Ovary (tissue), 9 donors: ENCODE results near the gene C1orf116. TPM values are rescaled to one million over a fixed set of nuclear protein-coding genes. Genes with fewer than 3 reads are reported as not detected.
"Not testable (repeated sequence)": the region's sequence is repeated elsewhere in the genome, so short reads cannot be mapped to it uniquely, and the experiment has no call there.

ENCODE experiments used
- DNase-seq, 5 donors: peaks; one replicate each; pipeline ENCODE4 v3.0.0-alpha.2; 2019 to 2020
- H3K27ac ChIP-seq, 2 donors: fragments of 200-600 bp; one replicate each; pipeline versions ENCODE4 v1.5.1 to v1.8.0; 2019 to 2022
- H3K27me3 ChIP-seq: fragments of 200-600 bp; one replicate; pipeline ENCODE4 v1.8.0; 2022
- H3K36me3 ChIP-seq: fragments of 200-600 bp; sonication (generic); one replicate; pipeline ENCODE4 v1.5.1; 2019
- H3K4me1 ChIP-seq: one replicate; pipeline ENCODE4 v1.8.1; 2013; ENCODE audit warnings: mild to moderate bottlenecking, moderate library complexity; ENCODE audit not compliant: insufficient read depth
- H3K4me3 ChIP-seq: fragments of 200-600 bp; sonication (generic); one replicate; pipeline ENCODE4 v1.5.1; 2017
- H3K9me3 ChIP-seq, 2 donors: fragments of 200-600 bp in 1 of 2; sonication (generic) in 1 of 2; one replicate each; pipeline versions ENCODE4 v1.5.1 to v1.8.1; 2013 to 2019; ENCODE audit warnings: mild to moderate bottlenecking in 1 of 2, moderate library complexity in 1 of 2
- EP300 ChIP-seq: sonication (generic); formaldehyde crosslinking; IDR thresholded peaks from one replicate; pipeline ENCODE4 v1.6.1; 2017; ENCODE audit warnings: antibody characterized with exemption
- POLR2A ChIP-seq: fragments of 450-650 bp; IDR thresholded peaks from one replicate; pipeline ENCODE4 v1.6.1; 2017; ENCODE audit warnings: antibody characterized with exemption, mild to moderate bottlenecking, moderate library complexity
- WGBS, 3 donors: extraction: QIAGEN DNeasy Blood & Tissue Kit in 1 of 3; methylation state at CpG; one replicate each; pipeline versions ENCODE4 v1.1.5 to v1.1.7; 2013 to 2017; 5-methylcytosine and 5-hydroxymethylcytosine counted together
- intact Hi-C, 4 donors: fragments of 100-400 bp; cut with DNase I; formaldehyde crosslinking; loops; one replicate each; pipeline versions ENCODE4 v1.11.0 to v1.15.1; 2022 to 2023
- polyA plus RNA-seq, 2 donors: library from polyadenylated mRNA; stranded (reverse); fragments of 200-250 nt in 1 of 2; fragments of 350-450 nt in 1 of 2; fragmentation: Illumina TruSeq in 1 of 2; extraction: RNeasy Lipid Tissue Mini Kit (QIAGEN cat#74804) in 1 of 2; gene quantifications; one replicate each; pipeline ENCODE4 v1.2.3, GENCODE V29; 2013 to 2014
- total RNA-seq, 7 donors: library from RNA; depleted of rRNA in 2 of 7; stranded (reverse); fragments of >200 nt in 2 of 7; fragmentation: NEBNext Ultra II Directional in 3 of 7; extraction: Animal tissue kit (Norgen Biotek cat#: 25700) in 3 of 7; gene quantifications; one replicate each; pipeline versions ENCODE4 v1.1.0 to v1.2.4, GENCODE V29; 2016 to 2023
- TF ChIP-seq, protein P1 (sequence below), 3 donors: fragments of 450-650 bp in 2 of 3; fragments of 200-600 bp in 1 of 3; IDR thresholded peaks; one replicate each; pipeline versions ENCODE4 v1.5.1 to v1.8.0; 2016 to 2022; ENCODE audit warnings: antibody characterized with exemption in 3 of 3, mild to moderate bottlenecking in 1 of 3
- donor health status: DM: no; HTN: no; CAD: no; lungs with moderate emphysema.
- donor health status: DM: no; HTN: no; CAD: no.
- donor health status: Bipolar disorder and iron deficiency.
- donor health status: DM: yes; HTN: yes; CAD: no.
- donor health status: DM: no; HTN: no; CAD: no.
- donor health status: DM: yes; HTN: yes; CAD: no.

The C1orf116 gene
- total and polyA plus RNA-seq, 9 donors, result 0.02 to 1.6 (median 0.36) TPM; not detected in 2

DNA sequence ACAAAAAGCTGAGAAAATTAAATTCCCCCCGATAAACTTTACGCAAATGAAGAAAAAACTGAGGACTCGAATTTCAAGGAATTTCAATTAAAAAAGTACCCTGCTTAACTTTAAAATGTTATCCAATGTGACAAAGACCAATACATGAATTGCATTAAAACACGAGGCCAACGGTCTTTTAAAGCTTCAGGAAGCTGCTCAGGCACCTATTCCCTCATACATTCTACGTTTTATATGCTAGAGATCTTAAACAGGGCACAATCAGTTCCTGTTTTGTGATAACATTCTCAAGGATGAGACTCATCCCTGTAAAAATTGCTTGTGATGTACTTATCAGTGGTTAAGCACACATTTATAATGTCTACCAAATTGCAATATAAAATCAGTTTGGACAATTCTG is 15.5 kb upstream of the C1orf116 start:
- no peak overlapping the region for H3K4me3 ChIP-seq
- intact Hi-C loops, result loop anchor here in 1 of 4 donors (10.0 kb wide), 1 partner anchor 357 kb away; no protein-coding TSS in a partner anchor
- no peaks in the 10 kb centered on the region for H3K36me3 ChIP-seq
- WGBS, 3 donors, result 68 to 77% (median 75%) methylated on average over 6 of the region's 6 CpGs
- no peak overlapping the region for H3K27ac ChIP-seq
- no peak for DNase-seq
- TF ChIP-seq POLR2A (no peak), EP300 (no peak)
- TF ChIP-seq, protein P1, sequence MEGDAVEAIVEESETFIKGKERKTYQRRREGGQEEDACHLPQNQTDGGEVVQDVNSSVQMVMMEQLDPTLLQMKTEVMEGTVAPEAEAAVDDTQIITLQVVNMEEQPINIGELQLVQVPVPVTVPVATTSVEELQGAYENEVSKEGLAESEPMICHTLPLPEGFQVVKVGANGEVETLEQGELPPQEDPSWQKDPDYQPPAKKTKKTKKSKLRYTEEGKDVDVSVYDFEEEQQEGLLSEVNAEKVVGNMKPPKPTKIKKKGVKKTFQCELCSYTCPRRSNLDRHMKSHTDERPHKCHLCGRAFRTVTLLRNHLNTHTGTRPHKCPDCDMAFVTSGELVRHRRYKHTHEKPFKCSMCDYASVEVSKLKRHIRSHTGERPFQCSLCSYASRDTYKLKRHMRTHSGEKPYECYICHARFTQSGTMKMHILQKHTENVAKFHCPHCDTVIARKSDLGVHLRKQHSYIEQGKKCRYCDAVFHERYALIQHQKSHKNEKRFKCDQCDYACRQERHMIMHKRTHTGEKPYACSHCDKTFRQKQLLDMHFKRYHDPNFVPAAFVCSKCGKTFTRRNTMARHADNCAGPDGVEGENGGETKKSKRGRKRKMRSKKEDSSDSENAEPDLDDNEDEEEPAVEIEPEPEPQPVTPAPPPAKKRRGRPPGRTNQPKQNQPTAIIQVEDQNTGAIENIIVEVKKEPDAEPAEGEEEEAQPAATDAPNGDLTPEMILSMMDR (IDR thresholded peaks at IDR 0.05), result no peak
- peaks cover 7% of the 10 kb centered on the region for H3K4me1 ChIP-seq
- no peaks in the 10 kb centered on the region for H3K27me3 ChIP-seq
- H3K9me3 ChIP-seq, result no peaks in the 10 kb centered on the region

DNA sequence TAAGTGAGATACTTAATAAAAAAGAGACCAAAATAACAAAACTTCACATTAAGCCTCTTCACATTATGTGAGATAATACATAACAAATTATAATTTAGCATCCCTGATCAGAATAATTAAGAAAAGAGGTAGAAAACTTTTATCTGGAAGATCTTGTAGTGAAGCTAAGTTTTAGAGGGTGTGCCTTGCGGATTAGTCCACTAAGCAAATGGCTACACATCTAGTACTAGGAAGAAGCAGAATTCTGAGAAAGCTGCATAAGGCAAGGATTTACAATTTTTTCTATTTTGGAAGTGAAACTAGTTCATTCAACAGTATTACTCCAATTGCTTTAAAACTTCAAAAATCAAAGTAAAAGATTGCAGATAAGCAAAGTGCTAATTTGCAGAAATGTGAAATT is 14.9 kb upstream of the C1orf116 start:
- Histone ChIP-seq H3K36me3 (no peaks in the 10 kb centered on the region), H3K27me3 (no peaks in the 10 kb centered on the region), H3K9me3 (no peaks in the 10 kb centered on the region), H3K4me1 (peaks cover 7% of the 10 kb centered on the region), H3K4me3 (no peak overlapping the region), H3K27ac (no peak overlapping the region)
- TF ChIP-seq POLR2A (no peak), EP300 (no peak)
- TF ChIP-seq, protein P1 (IDR thresholded peaks at IDR 0.05), result no peak
- no peak for DNase-seq
- intact Hi-C loops, result loop anchor here in 1 of 4 donors (10.0 kb wide), 1 partner anchor 357 kb away; no protein-coding TSS in a partner anchor
- WGBS, 3 donors, result 90 to 96% (median 94%) methylated on average over 1 of the region's 1 CpG

DNA sequence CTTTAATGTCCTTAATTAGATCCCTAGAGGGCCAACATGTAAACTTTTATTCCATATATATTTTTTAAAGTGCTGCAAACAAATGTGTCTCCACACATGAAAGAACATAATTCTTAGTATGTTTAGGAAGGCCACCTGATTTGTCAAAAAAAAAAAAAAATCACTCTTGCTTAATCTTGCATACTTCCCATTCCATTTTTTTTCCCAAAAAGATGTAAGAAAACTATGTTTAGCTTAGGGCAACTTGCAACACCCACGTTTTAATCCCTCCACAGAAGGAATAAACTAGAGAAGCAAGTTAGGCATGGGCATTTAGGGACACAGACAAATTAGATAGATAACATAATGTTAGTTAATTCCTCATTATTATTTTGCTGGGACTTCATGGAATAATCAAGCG is 12.9 kb upstream of the C1orf116 start:
- no peaks in the 10 kb centered on the region for H3K4me1 ChIP-seq
- H3K9me3 ChIP-seq, result no peaks in the 10 kb centered on the region
- no peaks in the 10 kb centered on the region for H3K27me3 ChIP-seq
- intact Hi-C loops, result loop anchor here in 1 of 4 donors (10.0 kb wide), 1 partner anchor 359 kb away; no protein-coding TSS in a partner anchor
- no peak for DNase-seq
- no peak overlapping the region for H3K27ac ChIP-seq
- no peak overlapping the region for H3K4me3 ChIP-seq
- no peaks in the 10 kb centered on the region for H3K36me3 ChIP-seq
- WGBS, 3 donors, result 57 to 66% (median 61%) methylated on average over 2 of the region's 2 CpGs
- TF ChIP-seq, protein P1 (IDR thresholded peaks at IDR 0.05), result no peak
- TF ChIP-seq POLR2A (no peak), EP300 (no peak)

DNA sequence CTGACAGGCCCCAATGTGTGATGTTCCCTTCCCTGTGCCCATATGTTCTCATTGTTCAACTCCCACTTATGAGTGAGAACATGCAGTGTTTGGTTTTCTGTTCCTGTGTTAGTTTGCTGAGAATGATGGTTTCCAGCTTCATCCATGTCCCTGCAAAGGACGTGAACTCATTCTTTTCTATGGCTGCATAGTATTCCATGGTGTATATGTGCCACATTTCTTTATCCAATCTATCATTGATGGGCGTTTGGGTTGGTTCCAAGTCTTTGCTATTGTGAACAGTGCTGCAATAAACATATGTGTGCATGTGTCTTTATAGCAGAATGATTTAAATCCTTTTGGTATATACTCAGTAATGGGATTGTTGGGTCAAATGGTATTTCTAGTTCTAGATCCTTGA is 8.8 kb upstream of the C1orf116 start:
- H3K4me3 ChIP-seq, H3K4me1 ChIP-seq, H3K36me3 ChIP-seq, DNase-seq, H3K27ac ChIP-seq, H3K9me3 ChIP-seq, H3K27me3 ChIP-seq: not testable (repeated sequence)
- intact Hi-C loops, result loop anchor here in 1 of 4 donors (10.0 kb wide), 1 partner anchor 363 kb away; no protein-coding TSS in a partner anchor
- WGBS, 3 donors, result 89 to 95% (median 92%) methylated on average over 2 of the region's 2 CpGs

DNA sequence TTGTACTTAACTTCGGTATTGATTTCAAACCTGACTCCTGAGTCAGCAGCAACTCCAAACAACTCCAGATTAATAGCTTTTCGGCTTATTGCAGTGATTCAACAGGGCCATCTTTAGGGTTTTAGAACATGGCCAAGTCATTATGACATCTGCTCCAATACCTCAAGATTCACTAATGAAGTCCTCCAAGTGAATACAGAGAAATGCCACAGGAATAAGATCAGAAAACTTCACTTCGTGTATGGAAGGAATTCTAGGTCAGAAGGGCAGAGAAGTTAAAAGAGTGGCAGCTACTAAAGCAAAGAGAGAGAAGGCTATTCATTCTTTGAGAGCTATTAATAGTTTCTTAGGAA is 7.6 kb upstream of the C1orf116 start:
- H3K4me3 ChIP-seq, result no peak overlapping the region
- no peaks in the 10 kb centered on the region for H3K4me1 ChIP-seq
- H3K9me3 ChIP-seq, result no peaks in the 10 kb centered on the region
- H3K27ac ChIP-seq, result no peak overlapping the region
- DNase-seq, result no peak
- TF ChIP-seq POLR2A (no peak), EP300 (no peak)
- TF ChIP-seq, protein P1 (IDR thresholded peaks at IDR 0.05), result no peak
- intact Hi-C loops, result loop anchor here in 1 of 4 donors (10.0 kb wide), 1 partner anchor 365 kb away; no protein-coding TSS in a partner anchor
- 20 to 37% (median 25%) methylated on average over 3 of the region's 3 CpGs for WGBS, 3 donors
- H3K27me3 ChIP-seq, result no peaks in the 10 kb centered on the region
- no peaks in the 10 kb centered on the region for H3K36me3 ChIP-seq
